ENCODE measurements around the gene SSBP3.

SSBP3 gene

DNA sequence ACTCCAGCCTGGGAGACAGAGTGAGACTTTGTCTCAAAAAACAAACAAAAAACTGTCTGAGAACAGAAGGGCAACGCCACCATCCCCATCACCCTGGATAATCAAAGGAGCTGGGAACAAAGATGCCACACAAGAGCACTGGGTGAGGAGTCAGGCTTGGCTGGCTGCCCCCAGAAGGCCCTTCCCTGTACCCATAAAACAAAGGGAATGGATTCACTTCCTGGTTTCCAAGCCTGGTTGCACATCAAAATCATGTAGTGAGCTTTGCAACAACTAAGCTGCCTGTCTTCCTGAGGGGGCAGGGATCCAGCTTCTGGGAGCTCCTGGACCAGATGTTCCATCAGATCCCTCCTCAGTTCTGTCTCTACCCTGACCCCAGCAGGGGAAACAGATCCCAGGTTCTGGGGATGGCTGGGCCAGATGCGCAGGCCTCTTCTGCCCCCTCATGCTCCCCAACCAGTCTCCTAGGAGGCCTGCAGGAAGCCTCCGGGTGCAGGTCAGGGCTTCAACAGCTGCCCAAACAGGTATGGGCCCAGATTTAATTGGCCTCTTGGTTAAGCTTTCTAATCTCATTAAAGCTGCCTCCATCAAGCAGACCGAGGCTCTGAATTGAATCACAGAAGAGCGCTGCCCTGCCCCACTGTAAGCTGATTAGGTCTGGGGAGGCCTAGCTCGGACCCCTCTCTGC, 108.5 kb downstream of the SSBP3 start:
- TF ChIP-seq, protein P1, sequence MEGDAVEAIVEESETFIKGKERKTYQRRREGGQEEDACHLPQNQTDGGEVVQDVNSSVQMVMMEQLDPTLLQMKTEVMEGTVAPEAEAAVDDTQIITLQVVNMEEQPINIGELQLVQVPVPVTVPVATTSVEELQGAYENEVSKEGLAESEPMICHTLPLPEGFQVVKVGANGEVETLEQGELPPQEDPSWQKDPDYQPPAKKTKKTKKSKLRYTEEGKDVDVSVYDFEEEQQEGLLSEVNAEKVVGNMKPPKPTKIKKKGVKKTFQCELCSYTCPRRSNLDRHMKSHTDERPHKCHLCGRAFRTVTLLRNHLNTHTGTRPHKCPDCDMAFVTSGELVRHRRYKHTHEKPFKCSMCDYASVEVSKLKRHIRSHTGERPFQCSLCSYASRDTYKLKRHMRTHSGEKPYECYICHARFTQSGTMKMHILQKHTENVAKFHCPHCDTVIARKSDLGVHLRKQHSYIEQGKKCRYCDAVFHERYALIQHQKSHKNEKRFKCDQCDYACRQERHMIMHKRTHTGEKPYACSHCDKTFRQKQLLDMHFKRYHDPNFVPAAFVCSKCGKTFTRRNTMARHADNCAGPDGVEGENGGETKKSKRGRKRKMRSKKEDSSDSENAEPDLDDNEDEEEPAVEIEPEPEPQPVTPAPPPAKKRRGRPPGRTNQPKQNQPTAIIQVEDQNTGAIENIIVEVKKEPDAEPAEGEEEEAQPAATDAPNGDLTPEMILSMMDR (IDR thresholded peaks at IDR 0.05; ENCODE audit: low read depth, low read length), result no peak
- no peak overlapping the region for H3K4me3 ChIP-seq (ENCODE audit: low read depth, low read length)

DNA sequence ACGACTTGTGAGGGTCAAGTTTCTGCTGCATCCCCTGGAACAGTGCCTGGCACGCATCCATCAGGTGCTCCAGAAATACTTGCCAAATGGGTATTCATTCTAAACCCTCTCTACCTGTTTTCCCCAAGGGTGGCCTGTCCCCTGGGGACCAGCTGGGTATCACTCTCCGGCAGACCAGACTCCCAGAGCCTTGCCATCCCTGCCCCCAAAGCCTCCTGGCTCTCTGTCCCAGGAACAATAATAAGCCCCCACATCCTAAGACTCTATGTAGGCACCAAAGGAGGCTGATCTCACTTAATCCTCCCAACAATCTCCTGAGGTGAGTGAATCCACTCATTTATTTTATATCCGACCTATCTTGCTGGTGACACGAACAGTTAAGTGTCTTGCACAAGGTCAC, 109.5 kb downstream of the SSBP3 start:
- TF ChIP-seq, protein P1 (IDR thresholded peaks at IDR 0.05; ENCODE audit: low read depth, low read length), result no peak
- H3K4me3 ChIP-seq (ENCODE audit: low read depth, low read length), result no peak overlapping the region

DNA sequence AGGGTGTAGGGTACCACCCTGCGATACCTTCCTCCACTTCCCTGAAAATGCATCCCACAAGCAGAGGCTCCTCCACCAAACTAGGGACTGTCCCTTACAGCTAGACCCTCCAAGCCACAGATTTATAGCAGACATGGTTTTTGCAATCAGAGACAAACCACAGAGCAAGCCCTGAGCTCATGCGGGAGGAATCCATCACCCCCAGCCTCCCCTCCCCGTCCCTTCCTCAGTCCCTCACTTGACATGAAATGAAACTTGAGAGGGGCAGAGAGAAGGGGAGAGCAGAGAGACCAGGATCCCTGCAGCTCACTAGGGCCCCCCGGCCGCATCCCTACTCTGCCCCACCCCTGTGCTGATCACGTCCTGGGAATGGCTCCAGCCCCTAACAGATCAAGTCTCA, 111.3 kb downstream of the SSBP3 start:
- H3K4me3 ChIP-seq (ENCODE audit: low read depth, low read length), result no peak overlapping the region
- TF ChIP-seq, protein P1 (IDR thresholded peaks at IDR 0.05; ENCODE audit: low read depth, low read length), result no peak

- TF ChIP-seq, protein P1 (IDR thresholded peaks at IDR 0.05; ENCODE audit: low read depth, low read length), result no peak
- no peak overlapping the region for H3K4me3 ChIP-seq (ENCODE audit: low read depth, low read length)
Observed at GRCh38 chr1:54292002-54292911, 113.9 kb downstream of the SSBP3 start.

DNA sequence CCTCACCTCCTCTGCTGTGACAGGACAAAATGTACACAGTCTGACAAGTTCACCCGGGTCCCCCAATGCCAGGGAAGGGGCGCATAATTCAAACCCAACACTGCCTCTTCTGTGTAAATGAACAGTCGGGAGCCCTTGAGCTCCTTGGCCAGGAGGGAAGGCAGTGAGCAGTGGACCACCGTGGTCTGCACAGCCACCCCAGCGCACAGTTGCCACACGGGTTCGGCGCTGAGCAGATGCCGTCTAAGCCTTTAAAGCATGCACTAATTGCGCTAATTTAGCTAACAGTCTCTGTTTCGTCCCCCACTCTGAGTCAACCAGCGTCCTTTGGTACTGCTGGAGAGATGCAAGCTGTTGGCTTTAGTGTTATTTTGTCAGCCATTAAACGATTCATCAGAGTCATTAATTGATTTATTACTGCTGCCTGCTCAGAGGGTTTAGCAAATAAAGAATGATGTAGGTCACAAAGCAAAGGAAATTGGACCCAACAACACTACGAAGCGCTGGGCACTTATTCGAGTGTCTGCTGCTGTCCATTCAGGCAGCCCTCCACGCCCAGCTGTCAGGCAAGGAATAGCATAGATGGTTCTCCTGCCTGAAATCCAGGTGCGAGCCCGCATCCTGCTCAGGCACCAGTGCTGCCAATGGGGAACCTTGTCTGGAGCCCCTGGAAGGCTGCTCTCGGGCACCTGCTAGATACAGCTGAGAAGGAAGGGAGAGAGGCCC, 114.8 kb downstream of the SSBP3 start:
- H3K4me3 ChIP-seq (ENCODE audit: low read depth, low read length), result no peak overlapping the region
- TF ChIP-seq, protein P1 (IDR thresholded peaks at IDR 0.05; ENCODE audit: low read depth, low read length), result no peak

- H3K4me3 ChIP-seq (ENCODE audit: low read depth, low read length), result no peak overlapping the region
- TF ChIP-seq, protein P1 (IDR thresholded peaks at IDR 0.05; ENCODE audit: low read depth, low read length), result no peak
Observed at GRCh38 chr1:54290506-54291184, 115.5 kb downstream of the SSBP3 start.
